ENCODE measurements around the gene PRKCG. TPM values are rescaled to one million over a fixed set of nuclear protein-coding genes. Genes with fewer than 3 reads are reported as not detected.

Gene PRKCG
- total RNA-seq, 2 experiments from 2014 or later: not detected

DNA sequence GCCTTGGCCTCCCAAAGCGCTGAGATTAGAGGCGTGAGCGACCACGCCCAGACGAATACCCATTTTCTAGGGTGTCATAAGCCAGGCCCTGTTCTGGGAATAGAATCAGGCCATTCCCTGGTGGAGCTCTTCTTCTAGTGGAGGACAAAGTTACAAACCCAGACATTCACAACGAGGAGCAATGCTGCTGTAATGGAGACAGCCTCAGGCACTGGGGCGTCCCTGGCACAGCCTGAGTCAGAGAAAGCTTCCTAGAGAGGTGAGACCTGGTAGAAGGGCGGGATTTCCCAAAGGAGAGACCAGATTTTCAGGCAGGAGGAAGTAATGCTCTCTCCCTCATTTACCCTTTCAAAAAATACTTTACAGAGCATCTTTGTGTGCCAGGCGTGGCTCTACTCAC, 12.7 kb downstream of the PRKCG start:
- Mint-ChIP-seq H3K27ac (no peak overlapping the region), H3K4me3 (no peak overlapping the region), H3K27me3 (peaks cover 25% of the 10 kb centered on the region), H3K9me3 (no peaks in the 10 kb centered on the region), H3K4me1 (peaks cover 2% of the 10 kb centered on the region), H3K36me3 (no peaks in the 10 kb centered on the region)
- ATAC-seq (ENCODE audit: low read depth) (no peak), DNase-seq (no peak)
- POLR2A ChIA-PET: no interaction called here

DNA sequence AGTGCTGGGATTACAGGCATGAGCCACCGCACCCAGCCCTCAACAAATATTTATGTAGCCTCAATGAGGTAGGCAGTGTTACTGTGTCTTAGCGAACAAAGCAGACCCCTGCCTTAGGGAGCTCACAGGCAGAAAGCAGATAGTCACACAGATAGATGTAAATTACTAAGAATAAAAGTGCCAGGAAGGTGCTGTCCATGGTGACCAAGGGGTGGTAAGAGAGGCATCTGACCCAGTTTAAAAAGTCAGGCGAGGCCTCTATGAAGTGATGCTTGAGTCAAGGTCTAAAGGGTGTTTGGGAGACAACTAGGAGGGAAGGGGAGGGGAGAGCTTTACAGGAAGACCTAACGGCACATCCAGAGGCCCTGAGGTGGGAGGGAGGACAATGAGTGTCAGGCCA, 14.7 kb downstream of the PRKCG start:
- Mint-ChIP-seq H3K4me3 (no peak overlapping the region), H3K4me1 (no peaks in the 10 kb centered on the region), H3K9me3 (no peaks in the 10 kb centered on the region), H3K36me3 (no peaks in the 10 kb centered on the region), H3K27me3 (peaks cover 25% of the 10 kb centered on the region), H3K27ac (no peak overlapping the region)
- no peak for DNase-seq
- no peak for ATAC-seq (ENCODE audit: low read depth)
- POLR2A ChIA-PET: interaction anchor here (0.6 kb wide), 1 partner anchor 10 kb away, joined by 3 read pairs; no protein-coding TSS in a partner anchor

DNA sequence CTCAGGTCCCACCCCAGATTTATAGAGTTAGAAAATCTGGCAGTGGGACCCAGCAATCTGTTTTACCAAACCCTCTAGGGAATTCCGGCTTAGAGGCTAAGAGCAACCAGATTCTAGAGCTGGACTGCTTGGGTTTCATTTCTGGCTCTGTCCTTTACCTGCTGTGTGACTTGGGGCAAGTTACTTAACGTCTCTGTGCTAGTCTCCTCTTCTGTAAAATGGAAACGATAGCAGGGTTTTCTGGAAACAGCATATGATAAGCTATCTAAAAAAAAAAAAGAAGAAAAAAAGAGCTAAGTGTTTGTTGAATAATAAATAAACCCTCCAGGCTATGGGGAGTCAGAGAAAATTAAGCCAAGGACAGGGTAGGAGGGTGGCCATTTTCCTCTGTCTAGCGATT, 15.5 kb downstream of the PRKCG start:
- POLR2A ChIA-PET: interaction anchor here (0.6 kb wide), 1 partner anchor 11 kb away, joined by 3 read pairs; no protein-coding TSS in a partner anchor
- no peaks in the 10 kb centered on the region for H3K36me3 Mint-ChIP-seq
- H3K9me3 Mint-ChIP-seq: no peaks in the 10 kb centered on the region
- peaks cover 25% of the 10 kb centered on the region for H3K27me3 Mint-ChIP-seq
- no peak for DNase-seq
- H3K4me3 Mint-ChIP-seq: no peak overlapping the region
- no peak overlapping the region for H3K27ac Mint-ChIP-seq
- ATAC-seq (ENCODE audit: low read depth): no peak
- H3K4me1 Mint-ChIP-seq: no peaks in the 10 kb centered on the region

DNA sequence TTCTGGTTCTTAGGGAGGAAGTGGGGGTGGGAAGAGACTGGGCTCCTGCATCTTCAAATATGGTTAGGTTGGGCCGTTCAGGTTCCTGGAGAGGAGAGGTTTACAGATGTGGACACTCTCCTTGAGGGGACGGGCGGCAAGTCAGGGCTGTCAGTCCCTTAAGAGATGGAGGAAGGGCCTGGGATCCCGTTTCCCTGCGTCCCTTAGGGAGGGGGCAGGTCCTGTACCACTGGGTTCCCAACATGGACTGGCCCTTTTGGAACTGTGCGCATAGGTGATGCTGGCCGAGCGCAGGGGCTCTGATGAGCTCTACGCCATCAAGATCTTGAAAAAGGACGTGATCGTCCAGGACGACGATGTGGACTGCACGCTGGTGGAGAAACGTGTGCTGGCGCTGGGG, 16.2 kb downstream of the PRKCG start:
- no peak for DNase-seq
- no peak for ATAC-seq (ENCODE audit: low read depth)
- POLR2A ChIA-PET: no interaction called here
- Mint-ChIP-seq H3K9me3 (no peaks in the 10 kb centered on the region), H3K27ac (no peak overlapping the region), H3K4me1 (no peaks in the 10 kb centered on the region), H3K36me3 (no peaks in the 10 kb centered on the region), H3K4me3 (no peak overlapping the region), H3K27me3 (peaks cover 24% of the 10 kb centered on the region)

DNA sequence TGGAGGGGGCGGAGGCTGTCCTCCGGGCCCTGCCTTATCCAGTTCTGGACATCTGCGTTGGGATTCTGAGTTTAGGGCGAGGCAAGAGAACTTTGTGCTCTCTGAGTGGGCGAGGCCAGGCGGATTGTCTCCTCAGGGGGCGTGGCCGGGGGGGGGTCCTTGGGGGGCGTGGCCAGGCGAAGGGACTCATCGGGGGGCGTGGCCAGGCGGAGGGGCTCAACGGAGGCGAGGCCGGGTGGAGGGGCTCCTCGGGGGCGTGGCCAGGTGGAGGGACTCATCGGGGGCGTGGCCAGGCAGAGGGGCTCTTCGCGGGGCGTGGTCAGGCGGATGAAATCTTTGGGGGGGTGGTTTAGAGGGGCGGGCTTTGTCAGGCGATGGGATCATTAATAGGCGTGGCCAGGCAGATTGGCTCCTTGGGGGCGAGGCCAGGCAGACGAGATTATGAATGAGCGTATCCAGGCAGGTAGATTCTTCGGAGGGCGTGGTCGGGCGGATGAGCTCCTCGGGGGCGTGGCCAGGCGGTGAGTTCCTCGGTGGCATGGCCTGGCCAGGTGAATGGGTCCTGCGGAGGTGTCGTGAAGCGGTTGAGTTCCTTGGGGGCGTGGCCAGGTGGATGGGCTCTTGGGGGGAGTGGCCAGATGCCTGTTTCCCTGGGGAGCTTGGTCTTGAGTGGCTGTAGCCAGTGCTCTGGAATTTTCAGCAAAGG, 16.8 kb downstream of the PRKCG start:
- Mint-ChIP-seq H3K36me3 (no peaks in the 10 kb centered on the region), H3K4me3 (no peak overlapping the region)

DNA sequence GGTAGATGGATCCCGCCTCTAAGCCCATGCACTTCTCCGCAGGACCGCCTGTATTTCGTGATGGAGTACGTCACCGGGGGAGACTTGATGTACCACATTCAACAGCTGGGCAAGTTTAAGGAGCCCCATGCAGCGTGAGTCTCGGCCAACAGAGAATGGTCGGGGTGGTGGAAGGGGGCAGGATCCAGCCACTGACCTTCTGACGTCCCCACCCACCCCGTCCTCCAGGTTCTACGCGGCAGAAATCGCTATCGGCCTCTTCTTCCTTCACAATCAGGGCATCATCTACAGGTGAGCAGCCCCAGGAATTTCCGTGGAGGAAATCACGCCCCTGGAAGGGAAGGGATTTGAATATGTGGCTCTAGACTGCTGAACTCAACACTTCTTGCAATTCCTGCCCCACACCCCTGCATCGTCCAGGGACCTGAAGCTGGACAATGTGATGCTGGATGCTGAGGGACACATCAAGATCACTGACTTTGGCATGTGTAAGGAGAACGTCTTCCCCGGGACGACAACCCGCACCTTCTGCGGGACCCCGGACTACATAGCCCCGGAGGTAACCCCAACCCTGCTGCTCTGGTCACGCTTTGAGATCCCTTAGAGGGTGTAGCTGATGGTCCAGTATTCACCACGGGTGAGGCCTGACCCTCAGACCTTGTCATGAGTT, 18.3 kb downstream of the PRKCG start:
- POLR2A ChIA-PET: no interaction called here

More for the DNA sequence above, 16.8 kb downstream of the PRKCG start:
- Mint-ChIP-seq H3K9me3 (no peaks in the 10 kb centered on the region), H3K27me3 (peaks cover 25% of the 10 kb centered on the region), H3K27ac (no peak overlapping the region), H3K4me1 (no peaks in the 10 kb centered on the region)
- ATAC-seq (ENCODE audit: low read depth) (no peak), DNase-seq (no peak)
- POLR2A ChIA-PET: no interaction called here

DNA sequence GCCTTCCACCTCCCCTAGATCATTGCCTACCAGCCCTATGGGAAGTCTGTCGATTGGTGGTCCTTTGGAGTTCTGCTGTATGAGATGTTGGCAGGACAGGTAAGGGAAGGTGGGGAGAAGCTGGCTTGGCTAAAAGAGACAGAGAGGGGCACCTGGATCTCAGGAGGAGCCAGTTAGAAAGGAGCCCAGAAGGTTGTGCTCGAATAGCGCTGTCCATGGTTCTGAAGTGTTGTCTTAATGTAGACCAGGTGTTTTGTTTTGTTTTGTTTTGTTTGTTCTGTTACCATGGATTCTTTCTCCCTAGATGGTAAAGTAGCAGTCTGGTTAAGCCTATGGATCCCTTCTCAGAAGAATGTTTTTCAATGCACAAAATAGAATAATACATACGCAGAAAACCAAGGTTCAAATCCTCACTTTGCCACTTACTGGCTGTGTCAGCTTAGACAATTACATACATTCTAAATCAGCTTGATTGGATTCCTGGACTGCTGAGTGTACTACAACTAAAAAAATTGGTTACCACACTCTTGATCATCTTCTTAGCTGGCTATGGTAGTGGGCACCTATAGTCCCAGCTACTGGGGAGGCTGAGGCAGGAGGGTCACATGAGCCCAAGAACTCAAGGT, 21.2 kb downstream of the PRKCG start:
- peaks cover 15% of the 10 kb centered on the region for H3K4me1 Mint-ChIP-seq
- H3K27me3 Mint-ChIP-seq: peaks cover 43% of the 10 kb centered on the region
- no peaks in the 10 kb centered on the region for H3K9me3 Mint-ChIP-seq
- no peak for ATAC-seq (ENCODE audit: low read depth)
- H3K4me3 Mint-ChIP-seq: no peak overlapping the region
- no peaks in the 10 kb centered on the region for H3K36me3 Mint-ChIP-seq
- H3K27ac Mint-ChIP-seq: no peak overlapping the region
- no peak for DNase-seq
- POLR2A ChIA-PET: no interaction called here

More for the DNA sequence above, 18.3 kb downstream of the PRKCG start:
- H3K4me3 Mint-ChIP-seq: no peak overlapping the region
- no peaks in the 10 kb centered on the region for H3K36me3 Mint-ChIP-seq
- no peaks in the 10 kb centered on the region for H3K9me3 Mint-ChIP-seq
- H3K27ac Mint-ChIP-seq: no peak overlapping the region
- peaks cover 32% of the 10 kb centered on the region for H3K27me3 Mint-ChIP-seq
- DNase-seq (no peak), ATAC-seq (ENCODE audit: low read depth) (no peak)
- peaks cover 5% of the 10 kb centered on the region for H3K4me1 Mint-ChIP-seq

DNA sequence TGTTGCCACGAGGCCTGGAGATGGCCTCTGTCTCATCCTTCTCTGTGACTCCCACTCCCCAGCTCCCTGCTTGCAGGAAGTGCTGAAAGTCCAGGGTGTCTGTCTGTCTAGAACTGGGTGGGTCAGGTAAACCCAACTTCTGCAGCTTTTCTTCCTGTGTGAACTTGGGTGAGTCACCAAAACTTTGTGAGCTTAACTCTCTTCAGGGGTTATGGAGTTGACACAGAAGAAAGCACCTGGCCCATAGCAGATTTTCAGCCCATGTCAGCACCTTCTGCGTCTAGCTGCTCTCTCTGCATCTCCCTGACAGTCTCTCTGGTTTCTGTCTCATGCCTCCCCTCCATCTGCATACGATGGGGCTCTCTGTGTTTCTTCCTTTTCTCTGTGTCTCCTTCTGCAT, 22.9 kb downstream of the PRKCG start:
- Mint-ChIP-seq H3K4me1 (peaks cover 18% of the 10 kb centered on the region), H3K4me3 (no peak overlapping the region), H3K9me3 (no peaks in the 10 kb centered on the region), H3K36me3 (no peaks in the 10 kb centered on the region), H3K27ac (no peak overlapping the region), H3K27me3 (peaks cover 53% of the 10 kb centered on the region)
- ATAC-seq (ENCODE audit: low read depth) (no peak), DNase-seq (no peak)
- POLR2A ChIA-PET: no interaction called here

DNA sequence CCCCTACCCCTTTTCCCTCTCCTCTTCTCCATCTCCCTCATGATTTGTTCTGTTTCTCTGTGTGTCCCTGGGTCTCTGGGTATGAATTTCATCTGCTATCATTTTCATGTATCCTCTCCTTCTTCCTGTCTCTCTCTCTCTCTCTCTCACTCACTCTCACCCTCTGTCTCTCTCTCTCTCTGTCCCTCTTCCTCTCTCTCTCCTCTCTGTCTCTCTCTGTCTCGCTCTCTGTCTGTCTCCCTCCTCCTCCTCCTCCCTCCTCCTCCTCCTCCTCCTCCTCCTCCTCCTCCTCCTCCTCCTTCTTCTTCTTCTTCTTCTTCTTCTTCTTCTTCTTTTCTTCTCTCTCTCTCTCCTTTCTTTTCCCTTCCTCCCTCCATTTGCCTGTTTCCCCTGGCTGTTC, 23.8 kb downstream of the PRKCG start:
- Mint-ChIP-seq H3K4me1 (peaks cover 18% of the 10 kb centered on the region), H3K9me3 (no peaks in the 10 kb centered on the region), H3K4me3 (no peak overlapping the region), H3K36me3 (no peaks in the 10 kb centered on the region), H3K27me3 (peaks cover 62% of the 10 kb centered on the region), H3K27ac (no peak overlapping the region)
- no peak for DNase-seq
- POLR2A ChIA-PET: no interaction called here
- ATAC-seq (ENCODE audit: low read depth): no peak

DNA sequence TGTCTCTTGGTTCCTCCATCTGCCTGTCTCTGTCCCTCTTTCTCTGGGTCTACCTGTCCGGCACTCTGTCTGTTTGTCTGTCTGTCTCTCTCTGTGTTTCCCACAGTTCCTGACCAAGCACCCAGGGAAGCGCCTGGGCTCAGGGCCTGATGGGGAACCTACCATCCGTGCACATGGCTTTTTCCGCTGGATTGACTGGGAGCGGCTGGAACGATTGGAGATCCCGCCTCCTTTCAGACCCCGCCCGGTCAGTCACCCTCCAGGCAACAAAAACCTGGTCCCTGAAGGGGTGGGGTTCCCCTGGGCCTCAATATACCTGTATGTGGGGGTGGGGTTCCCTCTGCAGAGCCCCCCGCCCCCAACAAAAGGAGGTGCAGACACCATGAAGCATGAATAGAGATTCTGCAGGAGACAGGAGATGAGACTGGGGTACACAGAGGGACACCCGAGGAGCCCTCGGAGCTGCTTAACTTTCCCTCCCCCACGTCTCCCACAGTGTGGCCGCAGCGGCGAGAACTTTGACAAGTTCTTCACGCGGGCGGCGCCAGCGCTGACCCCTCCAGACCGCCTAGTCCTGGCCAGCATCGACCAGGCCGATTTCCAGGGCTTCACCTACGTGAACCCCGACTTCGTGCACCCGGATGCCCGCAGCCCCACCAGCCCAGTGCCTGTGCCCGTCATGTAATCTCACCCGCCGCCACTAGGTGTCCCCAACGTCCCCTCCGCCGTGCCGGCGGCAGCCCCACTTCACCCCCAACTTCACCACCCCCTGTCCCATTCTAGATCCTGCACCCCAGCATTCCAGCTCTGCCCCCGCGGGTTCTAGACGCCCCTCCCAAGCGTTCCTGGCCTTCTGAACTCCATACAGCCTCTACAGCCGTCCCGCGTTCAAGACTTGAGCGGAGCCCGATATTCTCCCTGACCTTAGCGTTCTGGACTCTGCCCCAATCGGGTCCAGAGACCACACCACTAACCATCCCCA, 24.5 kb downstream of the PRKCG start:
- DNase-seq (peak; percentile 84), ATAC-seq (ENCODE audit: low read depth) (peak; percentile 64)
- POLR2A ChIA-PET: no interaction called here
- Mint-ChIP-seq H3K4me3 (peak overlapping the region; percentile 10), H3K27ac (no peak overlapping the region), H3K36me3 (no peaks in the 10 kb centered on the region), H3K27me3 (peaks cover 69% of the 10 kb centered on the region), H3K9me3 (no peaks in the 10 kb centered on the region), H3K4me1 (peaks cover 18% of the 10 kb centered on the region)

DNA sequence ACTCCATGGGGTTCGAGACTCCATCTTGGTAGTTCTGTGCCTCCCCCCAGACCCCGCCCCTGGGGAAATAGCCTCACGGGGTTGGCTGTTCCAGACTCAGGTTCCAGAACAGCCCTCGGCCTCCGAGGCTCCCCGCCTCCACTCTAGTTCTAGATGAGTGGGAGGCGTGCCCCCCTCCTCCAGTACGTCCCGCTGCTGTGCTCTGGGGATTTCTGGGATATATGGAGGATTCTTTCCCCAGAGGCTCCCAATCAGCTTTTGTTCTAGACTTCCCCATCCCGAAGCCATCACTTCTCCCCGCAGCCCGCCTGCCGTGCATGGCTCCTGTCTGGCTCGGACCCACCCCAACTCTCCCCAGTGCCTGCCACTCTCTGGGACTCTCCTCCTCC, 25.2 kb downstream of the PRKCG start:
- Mint-ChIP-seq H3K4me3 (no peak overlapping the region), H3K4me1 (peaks cover 18% of the 10 kb centered on the region), H3K9me3 (no peaks in the 10 kb centered on the region), H3K36me3 (no peaks in the 10 kb centered on the region), H3K27ac (no peak overlapping the region), H3K27me3 (peaks cover 72% of the 10 kb centered on the region)
- no peak for ATAC-seq (ENCODE audit: low read depth)
- no peak for DNase-seq
- POLR2A ChIA-PET: no interaction called here

DNA sequence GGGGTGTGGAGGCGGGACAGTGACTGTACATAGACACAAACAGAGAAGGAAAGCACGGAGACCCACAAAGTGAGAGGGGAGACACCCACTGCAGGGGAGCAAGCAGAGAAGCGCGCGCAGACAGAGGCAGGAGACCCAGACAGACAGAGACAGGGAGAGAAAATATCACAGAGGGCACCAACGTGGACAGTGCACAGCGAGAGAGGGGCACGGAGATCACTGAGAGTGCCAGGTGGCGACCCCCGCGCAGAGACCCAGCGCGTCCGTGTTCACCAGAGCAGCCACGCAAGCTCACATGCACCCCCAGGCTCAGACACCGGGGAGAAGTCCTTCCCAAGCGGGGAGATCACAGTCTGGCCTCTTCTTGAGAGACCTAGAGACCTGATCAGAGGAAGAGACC, 25.7 kb downstream of the PRKCG start:
- Mint-ChIP-seq H3K27me3 (peaks cover 72% of the 10 kb centered on the region), H3K9me3 (no peaks in the 10 kb centered on the region), H3K4me1 (peaks cover 18% of the 10 kb centered on the region), H3K36me3 (no peaks in the 10 kb centered on the region), H3K27ac (no peak overlapping the region), H3K4me3 (no peak overlapping the region)
- no peak for DNase-seq
- POLR2A ChIA-PET: no interaction called here
- no peak for ATAC-seq (ENCODE audit: low read depth)
